ENCODE data around the gene ANKRD31. TPM values are rescaled to one million over a fixed set of nuclear protein-coding genes. Genes with fewer than 3 reads are reported as not detected.
"Not testable (repeated sequence)": the region's sequence is repeated elsewhere in the genome, so short reads cannot be mapped to it uniquely, and the experiment has no call there.

The ANKRD31 gene
- total RNA-seq, 1 donor from 2014 or later, result 0.05 TPM

DNA sequence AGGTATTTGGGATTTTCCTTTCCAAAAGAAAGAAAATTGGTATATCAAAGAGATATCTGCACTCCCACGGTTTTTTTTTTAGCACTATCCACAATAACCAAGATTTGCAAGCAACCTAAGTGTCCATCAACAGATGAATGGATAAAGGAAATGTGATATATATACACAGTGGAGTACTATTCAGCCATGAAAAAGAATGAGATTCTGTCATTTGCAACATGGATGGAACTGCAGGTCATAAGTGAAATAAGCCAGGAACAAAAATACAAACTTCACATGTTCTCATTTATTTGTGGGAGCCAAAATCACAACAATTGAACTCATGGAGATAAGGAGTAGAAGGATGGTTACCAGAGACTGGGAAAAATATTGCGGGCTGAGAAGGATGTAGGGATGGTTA, 9.8 kb downstream of the ANKRD31 start:
- no peaks in the 10 kb centered on the region for H3K36me3 Mint-ChIP-seq (ENCODE audit: low read depth, unreplicated experiment)
- no peak overlapping the region for H3K4me3 Mint-ChIP-seq (ENCODE audit: unreplicated experiment)
- H3K9me3 Mint-ChIP-seq (ENCODE audit: unreplicated experiment), result no peaks in the 10 kb centered on the region
- no peak for TF ChIP-seq CTCF (IDR thresholded peaks at IDR 0.05; ENCODE audit: unreplicated experiment)
- no peaks in the 10 kb centered on the region for H3K4me1 Mint-ChIP-seq (ENCODE audit: unreplicated experiment)
- DNase-seq (ENCODE audit: low spot score), result no peak
- H3K27me3 Mint-ChIP-seq (ENCODE audit: unreplicated experiment), result peaks cover 3% of the 10 kb centered on the region
- no peak overlapping the region for H3K27ac Mint-ChIP-seq (ENCODE audit: unreplicated experiment)

DNA sequence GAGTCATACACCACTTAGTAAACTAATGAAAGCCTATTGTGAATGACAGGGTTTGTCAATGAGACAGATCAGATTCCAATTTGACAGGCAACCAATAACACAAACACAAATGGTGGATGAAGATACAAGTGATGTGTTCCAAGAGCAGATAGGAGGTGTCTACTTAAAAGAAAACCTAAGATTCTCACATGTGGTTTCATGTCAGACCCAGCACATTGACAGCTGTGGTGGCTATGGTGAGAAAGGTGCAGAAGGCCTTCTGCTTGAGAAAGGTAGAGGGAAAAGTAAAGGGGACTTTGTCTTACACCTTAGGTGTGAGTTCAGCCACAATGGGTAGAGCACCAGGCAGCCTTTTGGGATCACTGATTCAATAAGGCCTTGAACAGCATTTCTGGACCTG, 11.2 kb downstream of the ANKRD31 start:
- TF ChIP-seq CTCF (IDR thresholded peaks at IDR 0.05; ENCODE audit: unreplicated experiment), result no peak
- no peaks in the 10 kb centered on the region for H3K36me3 Mint-ChIP-seq (ENCODE audit: low read depth, unreplicated experiment)
- no peak overlapping the region for H3K4me3 Mint-ChIP-seq (ENCODE audit: unreplicated experiment)
- no peaks in the 10 kb centered on the region for H3K9me3 Mint-ChIP-seq (ENCODE audit: unreplicated experiment)
- no peaks in the 10 kb centered on the region for H3K4me1 Mint-ChIP-seq (ENCODE audit: unreplicated experiment)
- H3K27ac Mint-ChIP-seq (ENCODE audit: unreplicated experiment), result no peak overlapping the region
- peaks cover 2% of the 10 kb centered on the region for H3K27me3 Mint-ChIP-seq (ENCODE audit: unreplicated experiment)
- DNase-seq (ENCODE audit: low spot score), result no peak

- not testable (repeated sequence) for H3K36me3 Mint-ChIP-seq (ENCODE audit: low read depth, unreplicated experiment); H3K4me1 Mint-ChIP-seq (ENCODE audit: unreplicated experiment); H3K4me3 Mint-ChIP-seq (ENCODE audit: unreplicated experiment); H3K9me3 Mint-ChIP-seq (ENCODE audit: unreplicated experiment); DNase-seq (ENCODE audit: low spot score); H3K27ac Mint-ChIP-seq (ENCODE audit: unreplicated experiment); H3K27me3 Mint-ChIP-seq (ENCODE audit: unreplicated experiment)
Observed at GRCh38 chr5:75220787-75221186, 15.9 kb downstream of the ANKRD31 start.

- Mint-ChIP-seq H3K27me3 (ENCODE audit: unreplicated experiment) (peaks cover 2% of the 10 kb centered on the region), H3K27ac (ENCODE audit: unreplicated experiment) (no peak overlapping the region), H3K4me3 (ENCODE audit: unreplicated experiment) (no peak overlapping the region), H3K4me1 (ENCODE audit: unreplicated experiment) (peaks cover 3% of the 10 kb centered on the region), H3K9me3 (ENCODE audit: unreplicated experiment) (no peaks in the 10 kb centered on the region), H3K36me3 (ENCODE audit: low read depth, unreplicated experiment) (no peaks in the 10 kb centered on the region)
- DNase-seq (ENCODE audit: low spot score), result no peak
- TF ChIP-seq CTCF (IDR thresholded peaks at IDR 0.05; ENCODE audit: unreplicated experiment), result no peak
Observed at GRCh38 chr5:75214928-75215327, 21.8 kb downstream of the ANKRD31 start.

DNA sequence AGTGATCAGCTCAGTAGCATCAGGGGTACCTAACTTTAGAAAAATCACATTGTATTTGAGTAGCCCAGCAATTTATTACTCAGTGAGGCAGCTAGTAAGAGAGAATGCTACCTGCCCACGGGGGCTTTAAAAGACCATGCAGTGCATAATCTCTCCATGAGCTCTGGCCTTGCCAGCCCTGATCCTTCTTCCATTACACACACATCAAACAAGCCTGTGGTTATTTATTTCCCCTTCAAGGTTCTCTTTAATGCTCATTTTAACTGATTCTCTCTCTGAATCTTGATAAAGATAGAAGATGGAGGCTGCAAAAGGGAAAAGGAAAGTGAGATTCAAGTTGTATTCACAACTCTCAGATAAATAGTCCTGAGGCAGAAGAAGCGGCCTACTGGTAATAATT, 22.3 kb downstream of the ANKRD31 start:
- Mint-ChIP-seq H3K4me1 (ENCODE audit: unreplicated experiment) (peaks cover 5% of the 10 kb centered on the region), H3K36me3 (ENCODE audit: low read depth, unreplicated experiment) (no peaks in the 10 kb centered on the region), H3K27ac (ENCODE audit: unreplicated experiment) (no peak overlapping the region), H3K27me3 (ENCODE audit: unreplicated experiment) (peaks cover 2% of the 10 kb centered on the region), H3K4me3 (ENCODE audit: unreplicated experiment) (no peak overlapping the region), H3K9me3 (ENCODE audit: unreplicated experiment) (no peaks in the 10 kb centered on the region)
- TF ChIP-seq CTCF (IDR thresholded peaks at IDR 0.05; ENCODE audit: unreplicated experiment), result no peak
- no peak for DNase-seq (ENCODE audit: low spot score)

DNA sequence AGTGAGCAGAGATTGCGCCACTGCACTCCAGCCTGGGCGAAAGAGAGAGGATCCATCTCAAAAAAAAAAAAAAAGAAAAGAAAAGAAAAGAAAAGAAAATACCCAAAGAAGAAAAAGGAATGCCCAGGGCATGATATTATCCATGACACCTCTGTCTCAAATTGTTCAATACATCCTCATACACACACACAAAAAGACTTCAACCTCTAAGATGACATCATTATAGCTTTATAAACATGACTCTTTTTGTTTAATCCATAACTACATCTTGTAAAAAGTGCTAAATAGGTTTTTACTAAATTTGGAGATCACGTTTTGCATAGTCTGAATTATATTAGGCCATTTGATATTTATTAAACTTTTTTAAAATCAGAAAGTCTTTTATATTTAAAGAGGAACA, 33.1 kb downstream of the ANKRD31 start:
- Mint-ChIP-seq H3K36me3 (ENCODE audit: low read depth, unreplicated experiment) (no peaks in the 10 kb centered on the region), H3K4me3 (ENCODE audit: unreplicated experiment) (no peak overlapping the region), H3K9me3 (ENCODE audit: unreplicated experiment) (no peaks in the 10 kb centered on the region), H3K27me3 (ENCODE audit: unreplicated experiment) (no peaks in the 10 kb centered on the region), H3K27ac (ENCODE audit: unreplicated experiment) (no peak overlapping the region), H3K4me1 (ENCODE audit: unreplicated experiment) (no peaks in the 10 kb centered on the region)
- no peak for TF ChIP-seq CTCF (IDR thresholded peaks at IDR 0.05; ENCODE audit: unreplicated experiment)
- no peak for DNase-seq (ENCODE audit: low spot score)

Data from endothelial cell (in vitro differentiated cells).